GM12892 (cell line): ENCODE measurements around the gene RNASE13.

Source experiments
- POLR2A ChIP-seq: IDR thresholded peaks from 2 replicates; pipeline ENCODE4 v1.6.1; 2011; ENCODE audit warnings: low read depth, low read length, control low read depth
- POLR2AphosphoS5 ChIP-seq: IDR thresholded peaks from 2 replicates; pipeline ENCODE4 v1.6.1; 2011; ENCODE audit warnings: low read depth, low read length, control low read depth

- TF ChIP-seq POLR2A = no peak
- no peak for TF ChIP-seq POLR2AphosphoS5
These were observed 12.8 kb upstream of the RNASE13 start for GRCh38 chr14:21047378-21047781.
